Stomach smooth muscle (tissue), 2 donors: ENCODE measurements around the gene ABCA2.
"Not testable (repeated sequence)": the region's sequence is repeated elsewhere in the genome, so short reads cannot be mapped to it uniquely, and the experiment has no call there.

Experiments used
- H3K27ac ChIP-seq: one replicate; pipeline ENCODE4 v1.7.0; 2013; ENCODE audit warnings: mild to moderate bottlenecking, low read length, inconsistent platforms
- H3K27me3 ChIP-seq, 2 donors: one replicate each; pipeline ENCODE4 v1.7.0; 2013; ENCODE audit warnings: low read length in 2 of 2; ENCODE audit not compliant: insufficient read depth in 2 of 2, control insufficient read depth in 1 of 2
- H3K36me3 ChIP-seq, 2 donors: one replicate each; pipeline ENCODE4 v1.7.0; 2013; ENCODE audit warnings: low read length in 2 of 2; ENCODE audit not compliant: control insufficient read depth in 2 of 2, insufficient read depth in 2 of 2
- H3K4me1 ChIP-seq: one replicate; pipeline ENCODE4 v1.7.0; 2013; ENCODE audit warnings: low read length; ENCODE audit not compliant: control insufficient read depth, insufficient read depth
- H3K4me3 ChIP-seq, 2 donors: one replicate each; pipeline ENCODE4 v1.7.0; 2013; ENCODE audit warnings: low read length in 2 of 2
- H3K9ac ChIP-seq, 2 donors: one replicate each; pipeline ENCODE4 v1.7.0; 2013; ENCODE audit warnings: low read length in 2 of 2, mild to moderate bottlenecking in 1 of 2
- H3K9me3 ChIP-seq, 2 donors: one replicate each; pipeline ENCODE4 v1.7.0; 2013; ENCODE audit warnings: low read length in 2 of 2; ENCODE audit not compliant: control insufficient read depth in 2 of 2
- donor health status: healthy.
- donor health status: Pancreatic carcinoma.

ABCA2 gene

GRCh38 chr9:137069508-137070091, 41.6 kb upstream of the ABCA2 start:
- Histone ChIP-seq H3K9ac (no peak overlapping the region), H3K27me3 (peaks cover 17 to 25% of the 10 kb centered on the region in 2 donors), H3K4me3 (no peak overlapping the region), H3K27ac (no peak overlapping the region), H3K4me1 (peaks cover 13% of the 10 kb centered on the region), H3K9me3 (no peaks in the 10 kb centered on the region), H3K36me3 (no peaks in the 10 kb centered on the region)

GRCh38 chr9:137068539-137069507, 40.8 kb upstream of the ABCA2 start:
- Histone ChIP-seq H3K9me3 (no peaks in the 10 kb centered on the region), H3K36me3 (no peaks in the 10 kb centered on the region), H3K27ac (no peak overlapping the region), H3K9ac (no peak overlapping the region), H3K4me3 (no peak overlapping the region), H3K4me1 (peaks cover 16% of the 10 kb centered on the region), H3K27me3 (peaks cover 17 to 28% of the 10 kb centered on the region in 2 donors)

GRCh38 chr9:137067860-137068538, 40.0 kb upstream of the ABCA2 start:
- no peak overlapping the region for H3K9ac ChIP-seq
- no peaks in the 10 kb centered on the region for H3K9me3 ChIP-seq
- peaks cover 17 to 30% of the 10 kb centered on the region in 2 donors for H3K27me3 ChIP-seq
- no peak overlapping the region for H3K4me3 ChIP-seq
- H3K36me3 ChIP-seq: no peaks in the 10 kb centered on the region
- no peak overlapping the region for H3K27ac ChIP-seq
- peaks cover 17% of the 10 kb centered on the region for H3K4me1 ChIP-seq

GRCh38 chr9:137066096-137066861, 38.2 kb upstream of the ABCA2 start:
- H3K9ac ChIP-seq: no peak overlapping the region
- H3K4me3 ChIP-seq: no peak overlapping the region
- no peaks in the 10 kb centered on the region for H3K9me3 ChIP-seq
- peaks cover 16% of the 10 kb centered on the region for H3K4me1 ChIP-seq
- no peaks in the 10 kb centered on the region for H3K36me3 ChIP-seq
- no peak overlapping the region for H3K27ac ChIP-seq
- H3K27me3 ChIP-seq: peaks cover 17 to 30% of the 10 kb centered on the region in 2 donors

GRCh38 chr9:137065336-137065967, 37.4 kb upstream of the ABCA2 start:
- Histone ChIP-seq H3K9ac (no peak overlapping the region), H3K9me3 (no peaks in the 10 kb centered on the region), H3K27me3 (peaks cover 17 to 30% of the 10 kb centered on the region in 2 donors), H3K27ac (no peak overlapping the region), H3K36me3 (no peaks in the 10 kb centered on the region), H3K4me1 (peaks cover 10% of the 10 kb centered on the region), H3K4me3 (no peak overlapping the region)

GRCh38 chr9:137064880-137065164, 36.8 kb upstream of the ABCA2 start:
- H3K36me3 ChIP-seq: no peaks in the 10 kb centered on the region

GRCh38 chr9:137064027-137064879, 36.2 kb upstream of the ABCA2 start:
- no peaks in the 10 kb centered on the region for H3K36me3 ChIP-seq
- no peak overlapping the region for H3K4me3 ChIP-seq
- H3K27me3 ChIP-seq: peaks cover 14 to 25% of the 10 kb centered on the region in 2 donors
- H3K9ac ChIP-seq: no peak overlapping the region
- no peaks in the 10 kb centered on the region for H3K9me3 ChIP-seq
- no peak overlapping the region for H3K27ac ChIP-seq
- H3K4me1 ChIP-seq: peaks cover 4% of the 10 kb centered on the region

More at GRCh38 chr9:137064880-137065164, 36.8 kb upstream of the ABCA2 start:
- Histone ChIP-seq H3K4me3 (no peak overlapping the region), H3K4me1 (peaks cover 7% of the 10 kb centered on the region), H3K9me3 (no peaks in the 10 kb centered on the region), H3K9ac (no peak overlapping the region), H3K27me3 (peaks cover 17 to 30% of the 10 kb centered on the region in 2 donors), H3K27ac (no peak overlapping the region)

GRCh38 chr9:137063311-137064026, 35.4 kb upstream of the ABCA2 start:
- H3K27ac ChIP-seq: no peak overlapping the region
- H3K36me3 ChIP-seq: no peaks in the 10 kb centered on the region
- H3K4me3 ChIP-seq: no peak overlapping the region
- H3K9me3 ChIP-seq: no peaks in the 10 kb centered on the region
- no peak overlapping the region for H3K9ac ChIP-seq
- peaks cover 4% of the 10 kb centered on the region for H3K4me1 ChIP-seq
- peaks cover 6 to 17% of the 10 kb centered on the region in 2 donors for H3K27me3 ChIP-seq

- H3K9me3 ChIP-seq, H3K4me3 ChIP-seq, H3K4me1 ChIP-seq, H3K27ac ChIP-seq, H3K9ac ChIP-seq, H3K36me3 ChIP-seq: not testable (repeated sequence)
- peaks cover 1 to 10% of the 10 kb centered on the region in 2 donors for H3K27me3 ChIP-seq
Observed at GRCh38 chr9:137062798-137063197, 34.8 kb upstream of the ABCA2 start.
